ENCODE measurements around the gene HNRNPLL. TPM values are rescaled to one million over a fixed set of nuclear protein-coding genes. Genes with fewer than 3 reads are reported as not detected.
"Not testable (repeated sequence)": the region's sequence is repeated elsewhere in the genome, so short reads cannot be mapped to it uniquely, and the experiment has no call there.

Gene HNRNPLL
- total RNA-seq, 1 donor from 2014 or later = 63.0 TPM

DNA sequence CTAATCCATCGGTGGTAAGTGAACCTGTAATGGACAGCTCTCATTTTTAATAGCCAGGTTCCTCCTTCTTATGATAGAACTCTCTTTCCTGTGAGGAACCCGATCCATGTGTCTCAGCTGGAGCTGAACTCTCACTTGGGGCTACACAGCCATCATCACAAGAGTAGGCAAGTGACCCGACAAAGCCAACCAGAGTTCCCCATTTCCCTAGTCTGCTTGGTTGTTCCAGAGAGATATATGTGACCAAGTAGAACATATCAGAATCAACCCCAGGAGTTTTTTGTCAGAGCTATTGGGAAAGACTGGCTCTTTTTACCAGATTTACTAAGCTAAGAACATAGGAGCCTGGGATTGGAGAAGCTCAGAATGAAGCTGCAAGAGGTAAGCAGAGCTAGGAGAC lies 14.6 kb upstream of the HNRNPLL start:
- TF ChIP-seq, protein P1, sequence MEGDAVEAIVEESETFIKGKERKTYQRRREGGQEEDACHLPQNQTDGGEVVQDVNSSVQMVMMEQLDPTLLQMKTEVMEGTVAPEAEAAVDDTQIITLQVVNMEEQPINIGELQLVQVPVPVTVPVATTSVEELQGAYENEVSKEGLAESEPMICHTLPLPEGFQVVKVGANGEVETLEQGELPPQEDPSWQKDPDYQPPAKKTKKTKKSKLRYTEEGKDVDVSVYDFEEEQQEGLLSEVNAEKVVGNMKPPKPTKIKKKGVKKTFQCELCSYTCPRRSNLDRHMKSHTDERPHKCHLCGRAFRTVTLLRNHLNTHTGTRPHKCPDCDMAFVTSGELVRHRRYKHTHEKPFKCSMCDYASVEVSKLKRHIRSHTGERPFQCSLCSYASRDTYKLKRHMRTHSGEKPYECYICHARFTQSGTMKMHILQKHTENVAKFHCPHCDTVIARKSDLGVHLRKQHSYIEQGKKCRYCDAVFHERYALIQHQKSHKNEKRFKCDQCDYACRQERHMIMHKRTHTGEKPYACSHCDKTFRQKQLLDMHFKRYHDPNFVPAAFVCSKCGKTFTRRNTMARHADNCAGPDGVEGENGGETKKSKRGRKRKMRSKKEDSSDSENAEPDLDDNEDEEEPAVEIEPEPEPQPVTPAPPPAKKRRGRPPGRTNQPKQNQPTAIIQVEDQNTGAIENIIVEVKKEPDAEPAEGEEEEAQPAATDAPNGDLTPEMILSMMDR (IDR thresholded peaks at IDR 0.05) = no peak
- peaks cover 16% of the 10 kb centered on the region for H3K4me1 Mint-ChIP-seq (ENCODE audit: unreplicated experiment)
- no peaks in the 10 kb centered on the region for H3K9me3 Mint-ChIP-seq (ENCODE audit: unreplicated experiment)
- H3K27ac Mint-ChIP-seq (ENCODE audit: unreplicated experiment) = peak overlapping the region; percentile 8
- H3K36me3 Mint-ChIP-seq (ENCODE audit: unreplicated experiment) = no peaks in the 10 kb centered on the region
- no peak overlapping the region for H3K4me3 Mint-ChIP-seq (ENCODE audit: unreplicated experiment)
- DNase-seq (ENCODE audit: extremely low spot score, unreplicated experiment) = no peak
- H3K27me3 Mint-ChIP-seq (ENCODE audit: unreplicated experiment) = peaks cover 9% of the 10 kb centered on the region

DNA sequence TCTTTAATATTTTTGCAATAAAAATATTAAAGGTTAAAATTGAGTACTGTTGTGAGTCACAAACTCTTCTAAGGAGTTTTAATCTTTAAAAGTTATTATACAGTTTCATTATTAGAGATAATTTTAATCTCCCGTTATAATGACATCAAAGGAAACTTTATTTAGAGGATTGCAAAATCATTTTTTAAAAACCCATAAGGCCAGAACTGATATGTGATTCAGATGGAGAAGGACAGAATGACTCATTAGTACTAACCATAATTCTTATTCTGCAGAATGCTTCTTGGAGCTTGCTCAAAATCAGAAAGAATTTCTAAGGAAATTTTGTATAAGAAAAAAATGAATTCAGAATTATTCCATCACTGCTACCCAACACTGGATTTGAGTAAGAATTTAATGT lies 12.5 kb upstream of the HNRNPLL start:
- DNase-seq (ENCODE audit: extremely low spot score, unreplicated experiment) = no peak
- TF ChIP-seq, protein P1 (IDR thresholded peaks at IDR 0.05) = no peak
- peaks cover 10% of the 10 kb centered on the region for H3K4me1 Mint-ChIP-seq (ENCODE audit: unreplicated experiment)
- H3K27ac Mint-ChIP-seq (ENCODE audit: unreplicated experiment) = no peak overlapping the region
- H3K36me3 Mint-ChIP-seq (ENCODE audit: unreplicated experiment) = no peaks in the 10 kb centered on the region
- H3K4me3 Mint-ChIP-seq (ENCODE audit: unreplicated experiment) = no peak overlapping the region
- H3K9me3 Mint-ChIP-seq (ENCODE audit: unreplicated experiment) = no peaks in the 10 kb centered on the region
- H3K27me3 Mint-ChIP-seq (ENCODE audit: unreplicated experiment) = peaks cover 9% of the 10 kb centered on the region

DNA sequence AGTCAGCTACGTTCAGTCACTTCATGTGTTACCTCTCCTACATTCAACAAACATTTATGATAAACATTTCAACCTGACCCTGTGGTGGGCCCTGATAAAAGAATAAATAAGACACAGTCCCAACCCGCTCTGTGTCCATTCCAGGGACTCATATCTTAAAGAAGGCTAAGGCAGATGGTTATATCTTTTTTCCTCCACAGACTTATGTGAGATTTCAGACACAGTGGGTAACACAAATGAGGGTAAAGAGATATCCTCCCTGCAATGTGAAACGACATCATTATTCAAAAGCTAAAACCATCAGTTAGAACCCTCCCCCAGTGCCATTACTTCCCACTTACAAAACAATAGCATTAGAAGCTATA lies 11.1 kb upstream of the HNRNPLL start:
- H3K9me3 Mint-ChIP-seq (ENCODE audit: unreplicated experiment) = no peaks in the 10 kb centered on the region
- no peak overlapping the region for H3K27ac Mint-ChIP-seq (ENCODE audit: unreplicated experiment)
- H3K27me3 Mint-ChIP-seq (ENCODE audit: unreplicated experiment) = peaks cover 11% of the 10 kb centered on the region
- no peaks in the 10 kb centered on the region for H3K4me1 Mint-ChIP-seq (ENCODE audit: unreplicated experiment)
- no peak overlapping the region for H3K4me3 Mint-ChIP-seq (ENCODE audit: unreplicated experiment)
- no peak for DNase-seq (ENCODE audit: extremely low spot score, unreplicated experiment)
- no peaks in the 10 kb centered on the region for H3K36me3 Mint-ChIP-seq (ENCODE audit: unreplicated experiment)
- TF ChIP-seq, protein P1 (IDR thresholded peaks at IDR 0.05) = no peak

DNA sequence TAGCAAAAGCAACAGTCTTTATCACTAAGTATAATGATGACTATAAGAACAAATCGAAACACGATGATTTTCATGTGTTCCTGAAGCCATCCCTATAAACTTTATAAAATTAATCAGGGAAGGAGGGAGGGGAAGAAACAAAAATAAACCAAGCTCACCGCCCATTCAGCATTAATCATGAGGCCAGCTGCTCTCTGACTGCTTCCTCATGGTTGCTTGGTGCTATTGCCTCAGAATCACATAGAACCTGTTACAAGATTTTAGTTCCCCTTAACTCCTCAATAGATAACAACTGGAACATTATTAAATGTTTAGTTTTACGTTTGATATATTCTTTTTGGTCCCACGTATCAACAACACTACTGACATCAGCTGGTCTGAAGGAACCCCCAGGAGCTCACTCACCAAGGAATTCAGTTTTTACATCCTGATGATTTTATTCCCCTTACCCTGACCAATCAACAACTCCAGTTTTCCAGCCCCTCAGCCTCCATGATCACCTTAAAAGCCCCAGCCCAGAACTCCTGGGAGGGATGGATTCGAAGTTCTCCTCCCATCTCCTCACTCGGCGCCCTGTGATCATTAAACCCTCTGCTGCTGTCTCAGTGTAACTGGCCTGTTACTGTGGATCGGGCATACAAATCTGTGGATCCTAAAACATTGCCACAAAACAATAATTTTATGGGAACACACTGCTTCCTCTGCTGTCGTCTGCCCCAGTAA lies 10.6 kb upstream of the HNRNPLL start:
- no peaks in the 10 kb centered on the region for H3K9me3 Mint-ChIP-seq (ENCODE audit: unreplicated experiment)
- H3K36me3 Mint-ChIP-seq (ENCODE audit: unreplicated experiment) = no peaks in the 10 kb centered on the region
- DNase-seq (ENCODE audit: extremely low spot score, unreplicated experiment) = no peak
- H3K4me3 Mint-ChIP-seq (ENCODE audit: unreplicated experiment) = no peak overlapping the region
- H3K27me3 Mint-ChIP-seq (ENCODE audit: unreplicated experiment) = peaks cover 11% of the 10 kb centered on the region
- no peak overlapping the region for H3K27ac Mint-ChIP-seq (ENCODE audit: unreplicated experiment)
- no peaks in the 10 kb centered on the region for H3K4me1 Mint-ChIP-seq (ENCODE audit: unreplicated experiment)
- TF ChIP-seq, protein P1 (IDR thresholded peaks at IDR 0.05) = no peak

DNA sequence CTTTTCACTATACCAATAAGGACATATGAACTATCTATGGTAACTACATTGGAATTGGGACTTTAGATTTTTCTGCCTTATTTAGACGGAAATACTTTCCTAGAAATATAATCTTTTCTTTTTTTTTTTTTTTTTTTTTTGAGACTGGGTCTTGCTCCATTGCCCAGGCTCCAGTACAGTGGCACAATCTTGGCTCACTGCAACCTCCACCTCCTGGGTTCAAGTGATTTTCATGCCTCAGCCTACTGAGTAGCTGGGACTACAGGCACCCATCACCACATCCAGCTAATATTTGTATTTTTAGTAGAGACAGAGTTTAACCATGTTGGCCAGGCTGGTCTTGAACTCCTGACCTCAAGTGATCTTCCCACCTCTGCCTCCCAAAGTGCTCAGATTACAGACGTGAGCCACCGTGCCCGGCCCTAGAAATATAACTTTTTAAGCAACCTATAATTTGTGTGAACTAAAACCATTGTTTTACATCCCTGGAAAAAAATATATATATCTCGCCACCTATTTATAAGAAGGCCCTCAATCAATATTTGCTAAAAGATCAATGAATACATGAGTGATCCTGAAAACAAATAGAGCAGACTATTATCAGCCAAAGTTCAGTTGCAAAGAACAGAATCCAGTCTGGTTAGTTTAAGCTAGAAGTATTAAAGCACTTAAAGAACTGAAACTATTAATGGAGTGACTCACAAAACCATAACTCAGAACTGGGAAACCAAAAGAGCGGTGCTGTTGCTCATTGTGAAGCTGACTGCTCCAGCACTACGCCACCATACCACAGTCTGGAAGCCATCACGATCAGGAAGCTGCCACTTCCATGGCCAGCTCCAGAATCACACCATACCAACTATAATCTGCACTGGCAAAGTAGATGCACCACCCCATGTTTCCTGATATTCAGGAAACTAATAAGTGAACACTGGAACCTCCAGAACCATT lies 8.4 kb upstream of the HNRNPLL start:
- TF ChIP-seq, protein P1 (IDR thresholded peaks at IDR 0.05) = no peak
- Mint-ChIP-seq H3K4me3 (ENCODE audit: unreplicated experiment) (no peak overlapping the region), H3K36me3 (ENCODE audit: unreplicated experiment) (no peaks in the 10 kb centered on the region), H3K27me3 (ENCODE audit: unreplicated experiment) (peaks cover 3% of the 10 kb centered on the region), H3K9me3 (ENCODE audit: unreplicated experiment) (no peaks in the 10 kb centered on the region), H3K27ac (ENCODE audit: unreplicated experiment) (no peak overlapping the region), H3K4me1 (ENCODE audit: unreplicated experiment) (peaks cover 6% of the 10 kb centered on the region)
- DNase-seq (ENCODE audit: extremely low spot score, unreplicated experiment) = no peak

DNA sequence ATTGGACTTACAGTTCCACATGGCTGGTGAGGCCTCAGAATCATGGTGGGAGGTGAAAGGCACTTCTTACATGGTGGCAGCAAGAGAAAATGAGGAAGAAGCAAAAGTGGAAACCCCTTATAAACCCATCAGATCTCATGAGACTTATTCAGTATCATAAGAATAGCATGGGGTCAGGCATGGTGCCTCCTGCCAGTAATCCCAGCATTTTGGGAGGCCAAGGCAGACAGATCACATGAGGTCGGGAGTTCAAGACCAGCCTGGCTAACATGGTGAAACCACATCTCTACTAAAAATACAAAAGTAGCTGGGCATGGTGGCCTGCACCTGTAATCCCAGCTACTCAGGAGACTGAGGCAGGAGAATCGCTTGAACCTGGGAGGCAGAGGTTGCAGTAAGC lies 6.5 kb upstream of the HNRNPLL start:
- not testable (repeated sequence) for H3K4me3 Mint-ChIP-seq (ENCODE audit: unreplicated experiment); H3K4me1 Mint-ChIP-seq (ENCODE audit: unreplicated experiment); H3K27me3 Mint-ChIP-seq (ENCODE audit: unreplicated experiment); H3K9me3 Mint-ChIP-seq (ENCODE audit: unreplicated experiment); H3K27ac Mint-ChIP-seq (ENCODE audit: unreplicated experiment); DNase-seq (ENCODE audit: extremely low spot score, unreplicated experiment); H3K36me3 Mint-ChIP-seq (ENCODE audit: unreplicated experiment)
